ENCODE results near the gene PRKCE.

The PRKCE gene

DNA sequence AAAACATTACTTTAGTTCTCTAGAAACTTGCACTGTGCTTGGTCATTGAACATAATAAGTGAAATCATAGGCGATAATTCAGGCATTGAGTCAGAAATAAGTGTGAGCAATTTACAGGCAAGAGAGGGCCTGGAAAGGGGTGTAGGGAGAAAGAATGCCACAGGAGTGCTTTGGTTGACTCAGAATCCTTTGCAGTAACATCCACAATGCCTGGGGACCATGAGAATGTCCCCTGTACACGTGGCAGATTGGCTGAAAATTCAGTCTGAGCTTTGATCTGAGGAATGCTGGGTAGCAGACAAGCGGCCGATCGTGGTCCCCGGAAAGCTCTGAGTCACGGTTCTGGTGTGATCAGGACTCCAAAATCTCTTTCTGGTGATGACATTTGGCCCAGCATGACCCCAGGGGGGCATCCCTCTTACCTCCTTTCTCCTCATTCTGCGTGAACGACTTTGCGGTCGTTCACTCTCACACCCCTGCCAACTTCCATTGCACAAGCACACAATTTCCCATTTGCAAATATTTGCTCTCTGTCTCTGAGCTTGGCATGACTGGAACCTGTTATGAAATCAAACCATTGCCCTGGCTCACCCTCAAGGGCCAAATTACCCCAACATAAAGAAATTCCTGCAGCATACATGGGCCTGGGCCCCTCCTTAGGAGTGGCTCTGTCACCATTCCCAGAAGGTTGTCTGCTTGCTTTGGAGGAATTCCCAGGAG, 340.7 kb downstream of the PRKCE start:
- no peak for DNase-seq (ENCODE audit: low read depth)

DNA sequence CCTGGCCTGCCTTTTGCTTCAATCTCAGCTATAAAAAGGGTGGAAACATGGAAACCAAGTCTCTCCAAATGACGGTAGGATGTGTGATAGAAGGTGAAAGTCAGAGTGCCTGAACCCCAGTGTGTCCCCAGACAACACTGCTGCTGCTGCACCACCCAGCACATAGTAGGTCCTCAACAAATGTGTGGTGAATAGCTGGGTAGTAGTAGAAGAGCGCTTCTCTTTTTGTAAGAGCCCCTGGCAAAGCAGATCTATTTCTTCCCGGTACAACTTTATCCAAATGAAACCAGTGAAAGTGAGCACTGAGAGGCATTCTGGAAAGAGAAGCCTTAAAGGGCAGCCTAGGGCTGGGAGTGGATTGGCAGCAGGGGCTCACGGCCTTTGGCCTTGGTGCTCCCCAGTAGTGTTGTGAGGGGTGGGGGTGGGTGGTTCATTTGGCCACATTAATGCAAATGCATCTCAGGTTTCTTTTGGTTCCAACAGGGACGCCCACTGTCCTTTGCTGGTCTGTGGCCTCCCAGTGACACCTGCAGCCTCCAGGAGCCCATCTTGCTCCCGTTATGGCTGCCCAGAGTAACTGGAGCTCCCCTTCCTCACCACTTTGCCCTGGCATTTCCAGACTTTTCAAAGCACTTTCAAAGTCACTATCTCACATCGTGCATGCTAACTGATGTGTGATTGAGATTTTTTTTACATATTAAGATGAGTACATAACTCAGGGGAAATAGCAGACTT, 341.4 kb downstream of the PRKCE start:
- no peak for DNase-seq (ENCODE audit: low read depth)

DNA sequence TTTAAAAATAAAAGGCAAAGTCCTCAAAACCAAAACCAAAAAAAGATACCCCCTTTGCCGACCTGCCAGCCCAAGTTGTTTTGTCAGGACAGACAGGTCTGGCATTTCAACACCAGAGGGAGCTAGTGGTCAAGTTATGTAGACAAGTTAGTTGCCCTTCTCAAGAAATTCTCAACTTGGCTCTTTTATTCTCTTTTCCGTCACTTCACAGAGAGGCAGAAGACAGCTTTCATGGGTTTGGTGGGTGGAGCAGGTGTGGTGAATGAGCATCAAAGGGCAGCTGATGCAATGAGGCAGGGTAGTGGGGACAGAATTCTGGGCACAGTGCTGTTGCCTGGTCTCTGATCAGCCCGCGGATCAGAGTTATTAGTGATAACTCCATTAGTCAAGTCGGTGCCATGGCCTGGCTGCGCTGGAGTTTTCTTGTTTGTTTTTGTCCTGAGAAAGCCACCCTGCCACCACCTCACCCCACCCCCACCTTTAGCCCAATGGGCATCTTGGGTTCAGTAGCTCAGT, 342.1 kb downstream of the PRKCE start:
- peak; percentile 43 for DNase-seq (ENCODE audit: low read depth)

DNA sequence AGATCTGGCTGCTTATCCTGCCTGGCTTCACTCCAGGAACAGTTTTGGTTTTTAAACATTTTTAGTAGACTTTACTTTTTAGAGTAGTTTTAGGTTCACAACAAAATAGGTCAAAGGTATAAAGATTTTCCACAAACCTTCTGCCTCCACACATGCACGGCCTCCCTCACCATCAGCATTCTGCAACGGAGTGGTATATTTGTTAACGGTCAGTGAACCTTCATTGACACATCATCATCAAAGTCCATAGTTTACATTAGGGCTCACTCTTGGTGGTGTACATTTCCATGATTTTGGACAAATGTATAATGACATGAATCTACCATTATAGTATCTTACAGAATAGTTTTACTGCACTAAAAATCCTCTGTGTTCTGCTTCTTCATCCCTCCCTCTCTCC, 342.6 kb downstream of the PRKCE start:
- no peak for DNase-seq (ENCODE audit: low read depth)

DNA sequence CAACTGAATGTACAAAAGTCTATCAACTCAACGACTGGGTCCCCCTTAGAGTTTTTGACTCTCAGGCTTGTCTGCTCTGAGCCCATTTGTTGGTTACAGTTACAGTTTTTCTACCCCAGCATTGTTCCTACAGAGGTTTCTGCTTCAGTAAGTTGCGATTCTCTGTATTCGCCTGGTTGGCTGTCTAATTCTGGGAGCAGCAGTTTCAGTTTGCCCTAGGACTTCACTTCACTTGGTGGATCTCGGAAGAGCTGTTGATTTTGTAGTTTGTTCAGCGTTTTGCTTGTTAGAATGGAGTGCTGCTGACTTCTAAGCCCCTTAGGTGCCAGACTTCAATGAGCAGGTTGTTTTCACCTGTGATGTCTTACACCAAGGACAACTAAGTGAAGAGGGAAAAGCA, 349.2 kb downstream of the PRKCE start:
- DNase-seq (ENCODE audit: low read depth): no peak

DNA sequence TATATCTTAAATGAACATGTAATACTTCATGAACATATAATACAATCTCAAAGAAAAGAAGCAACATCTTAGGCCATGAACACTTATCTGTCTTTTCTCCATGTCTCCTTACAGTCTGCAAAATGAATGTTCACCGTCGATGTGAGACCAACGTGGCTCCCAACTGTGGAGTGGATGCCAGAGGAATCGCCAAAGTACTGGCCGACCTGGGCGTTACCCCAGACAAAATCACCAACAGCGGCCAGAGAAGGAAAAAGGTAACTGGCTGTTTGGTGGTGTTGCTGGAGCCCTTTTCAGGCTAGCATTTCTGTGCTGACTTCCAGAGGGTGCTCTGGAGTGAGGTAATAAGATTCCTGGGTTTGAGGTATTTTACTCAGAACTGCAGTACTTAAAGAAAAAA, 349.8 kb downstream of the PRKCE start:
- no peak for DNase-seq (ENCODE audit: low read depth)

DNA sequence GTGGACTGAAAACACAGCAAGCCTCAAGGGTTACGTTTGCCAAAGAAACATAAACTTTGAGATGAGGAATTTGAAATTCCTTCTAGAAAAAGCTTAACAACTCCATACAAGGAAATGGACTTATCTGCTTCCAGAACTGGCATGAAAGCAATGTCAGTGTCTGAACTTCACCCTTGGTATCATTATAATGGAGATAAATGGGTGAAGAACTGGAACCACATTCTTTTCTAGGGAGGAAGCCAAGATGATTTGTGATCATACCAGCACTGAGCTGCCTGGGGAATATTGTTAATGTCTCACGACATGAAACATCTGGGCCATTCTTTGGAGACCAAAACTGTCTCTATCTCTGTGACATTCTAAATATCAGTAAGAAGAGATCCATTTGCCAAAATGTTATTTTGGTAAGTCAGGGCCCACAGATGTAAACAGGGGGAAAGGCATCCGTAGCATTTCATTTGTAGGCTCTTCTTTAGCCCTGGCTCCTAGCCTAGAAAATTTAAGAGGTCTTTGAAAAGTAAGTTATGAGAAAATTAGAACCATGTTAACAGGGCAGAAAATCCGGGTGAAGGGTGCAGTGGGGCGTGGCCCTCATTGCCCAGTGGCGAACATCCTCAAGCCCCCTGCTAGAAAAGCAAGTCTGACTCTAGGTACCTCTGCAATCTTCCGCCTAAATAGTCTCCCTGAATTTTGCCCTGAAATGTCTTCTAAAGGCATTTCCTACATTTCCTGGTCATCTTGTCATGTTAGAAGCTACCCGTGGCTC, 350.4 kb downstream of the PRKCE start:
- no peak for DNase-seq (ENCODE audit: low read depth)

DNA sequence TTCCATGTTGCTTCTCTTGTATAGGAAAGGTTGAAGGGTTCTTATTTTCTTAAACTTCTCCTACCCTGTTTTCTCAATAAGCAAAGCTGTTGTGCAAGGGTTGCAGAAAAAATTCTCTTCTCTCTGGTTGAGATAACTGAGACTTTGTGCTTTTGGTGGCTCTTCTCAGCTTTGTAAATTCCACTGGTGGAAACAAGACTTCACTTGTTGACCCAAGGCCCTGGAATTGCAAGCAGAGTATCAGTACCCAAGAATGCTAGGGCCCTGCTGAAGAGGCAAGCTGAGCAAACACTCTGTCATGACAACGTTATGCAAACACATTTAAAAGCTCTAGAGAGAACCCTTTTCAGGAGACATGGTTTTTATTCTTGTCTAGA, 351.0 kb downstream of the PRKCE start:
- DNase-seq (ENCODE audit: low read depth): no peak

DNA sequence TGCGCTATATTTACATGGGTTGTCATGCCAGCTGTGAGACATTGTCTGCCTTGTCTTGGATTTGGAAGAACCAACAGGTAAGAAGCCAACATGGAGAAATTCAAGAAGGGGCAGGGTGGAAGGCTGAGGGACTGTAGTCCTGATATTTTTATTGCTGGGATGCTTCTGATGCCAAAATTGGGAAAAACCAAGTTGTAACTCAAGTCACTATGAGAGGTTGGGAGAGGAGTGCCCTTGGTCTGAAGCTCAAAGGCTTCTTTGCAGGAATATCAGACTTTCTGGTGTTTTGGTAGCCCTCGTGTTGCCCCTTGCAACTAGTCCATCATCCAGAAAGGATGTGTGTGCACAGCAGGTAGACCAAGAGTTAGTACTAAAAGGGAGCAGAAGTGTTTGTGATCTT, 351.5 kb downstream of the PRKCE start:
- no peak for DNase-seq (ENCODE audit: low read depth)

DNA sequence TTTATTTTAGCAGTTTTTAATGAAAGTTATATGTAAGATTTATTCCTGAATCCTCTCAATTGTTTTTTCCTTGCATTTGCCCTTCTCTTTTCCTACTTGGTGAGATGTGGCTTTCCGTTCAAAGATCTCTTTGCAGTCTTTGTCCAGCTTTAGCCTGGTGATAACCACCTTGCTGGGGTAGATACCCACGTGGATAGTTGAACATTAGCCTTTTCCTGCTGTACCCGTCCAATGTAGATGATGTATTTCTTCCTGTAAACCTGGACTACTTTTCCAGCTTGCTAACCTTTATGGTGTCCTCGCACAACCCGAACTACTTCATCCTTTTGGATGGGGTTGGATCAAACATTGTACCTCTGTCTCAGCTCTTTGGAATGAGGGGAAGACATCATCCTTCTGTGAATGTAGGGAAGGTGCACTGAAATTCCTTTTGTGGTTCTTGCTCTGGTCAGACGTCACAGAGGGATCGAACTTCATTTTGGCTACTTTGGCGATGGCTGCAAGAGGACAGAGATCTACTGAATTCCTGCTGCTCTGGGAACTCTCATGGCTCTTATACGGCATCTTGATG, 352.5 kb downstream of the PRKCE start:
- no peak for DNase-seq (ENCODE audit: low read depth)

DNA sequence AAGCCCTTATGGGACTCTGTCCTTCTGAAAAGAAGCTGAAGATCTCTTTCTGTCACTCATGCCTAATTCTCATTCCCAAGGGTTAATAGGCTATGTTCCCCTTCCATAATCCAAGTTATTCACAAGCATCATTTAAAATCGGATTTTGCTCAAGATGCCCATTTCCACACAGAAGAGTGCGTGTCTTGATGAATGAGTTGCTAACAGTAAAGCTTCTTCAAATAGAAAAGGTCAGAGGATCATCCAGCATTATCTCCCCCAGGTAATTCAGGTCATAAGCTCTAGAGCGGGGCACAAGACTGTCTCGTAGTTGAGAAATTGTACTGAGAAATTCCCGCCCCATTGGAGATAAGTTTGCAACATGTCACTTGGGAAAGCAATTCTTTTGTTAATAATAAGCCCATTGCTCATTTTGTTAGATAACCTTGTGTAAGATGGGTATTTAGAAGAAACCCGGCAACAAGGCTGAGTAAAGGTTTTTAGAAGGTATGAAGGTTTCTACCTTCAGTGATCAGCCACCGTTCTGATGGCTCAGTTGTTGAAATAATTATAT, 355.1 kb downstream of the PRKCE start:
- DNase-seq (ENCODE audit: low read depth): no peak

DNA sequence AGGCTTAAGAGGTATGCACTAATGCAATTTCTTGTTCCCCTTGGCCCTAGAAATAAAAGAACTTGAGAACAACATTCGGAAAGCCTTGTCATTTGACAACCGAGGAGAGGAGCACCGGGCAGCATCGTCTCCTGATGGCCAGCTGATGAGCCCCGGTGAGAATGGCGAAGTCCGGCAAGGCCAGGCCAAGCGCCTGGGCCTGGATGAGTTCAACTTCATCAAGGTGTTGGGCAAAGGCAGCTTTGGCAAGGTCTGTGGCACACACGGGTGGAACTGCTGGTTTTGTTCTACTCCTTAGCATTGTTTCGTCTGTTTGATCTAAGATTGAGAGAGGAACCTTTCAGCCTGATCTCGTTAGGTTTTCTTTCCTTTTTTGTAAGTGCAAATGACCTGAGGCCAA, 355.9 kb downstream of the PRKCE start:
- DNase-seq (ENCODE audit: low read depth): no peak

DNA sequence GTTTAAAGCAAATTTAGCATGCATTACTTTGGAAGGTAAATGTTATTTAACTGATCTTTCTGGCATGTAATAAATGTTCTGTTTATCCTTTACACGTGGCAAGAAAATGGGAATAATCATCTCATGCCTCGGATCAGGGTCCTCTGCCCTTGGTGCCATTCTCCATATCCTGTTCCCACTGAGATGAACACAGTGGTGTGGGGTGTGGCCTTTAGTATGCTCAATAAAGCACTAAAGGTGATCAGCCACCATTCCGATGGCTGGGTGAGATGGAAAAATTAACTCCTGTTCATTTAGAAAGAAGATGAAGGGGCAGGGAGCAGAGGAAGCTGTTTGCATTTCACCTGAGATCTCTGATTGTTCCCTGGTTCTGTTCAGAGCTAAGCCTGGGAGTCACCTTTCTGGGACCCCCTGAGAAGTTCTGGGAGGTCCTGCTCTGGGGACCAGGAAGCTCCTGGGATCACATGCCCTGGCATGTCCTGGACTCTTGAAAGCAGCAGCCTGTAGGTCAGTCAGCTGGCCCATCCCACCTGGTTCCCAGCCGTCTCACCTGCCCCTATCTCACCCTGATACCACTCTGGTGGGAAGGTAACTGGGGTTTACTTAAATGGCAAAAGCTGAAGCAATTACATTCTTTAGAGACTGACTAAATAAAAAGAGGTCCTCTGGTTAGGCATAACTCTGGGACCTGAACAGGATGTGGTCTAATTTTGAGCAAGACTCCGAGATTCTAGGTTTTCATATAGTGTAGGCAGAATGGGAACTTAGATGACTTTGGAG, 356.8 kb downstream of the PRKCE start:
- DNase-seq (ENCODE audit: low read depth): no peak

DNA sequence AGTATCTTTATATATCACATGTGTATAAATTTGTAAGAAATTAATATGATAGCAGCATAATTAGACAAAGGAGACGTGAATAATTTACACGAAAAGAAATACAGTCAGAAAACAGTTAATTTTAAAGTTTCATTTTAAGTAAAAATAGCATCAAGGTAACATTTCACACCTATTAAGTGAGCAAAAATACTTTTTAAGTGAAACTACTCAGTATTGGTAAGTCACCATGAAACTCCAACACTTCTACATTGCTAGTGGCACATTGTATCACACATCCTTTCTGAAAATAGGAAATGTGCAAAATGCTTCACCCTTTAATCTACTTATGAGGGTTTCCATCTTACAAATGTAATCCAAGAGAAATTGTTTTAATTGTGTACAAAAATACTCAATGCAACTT, 357.8 kb downstream of the PRKCE start:
- no peak for DNase-seq (ENCODE audit: low read depth)

DNA sequence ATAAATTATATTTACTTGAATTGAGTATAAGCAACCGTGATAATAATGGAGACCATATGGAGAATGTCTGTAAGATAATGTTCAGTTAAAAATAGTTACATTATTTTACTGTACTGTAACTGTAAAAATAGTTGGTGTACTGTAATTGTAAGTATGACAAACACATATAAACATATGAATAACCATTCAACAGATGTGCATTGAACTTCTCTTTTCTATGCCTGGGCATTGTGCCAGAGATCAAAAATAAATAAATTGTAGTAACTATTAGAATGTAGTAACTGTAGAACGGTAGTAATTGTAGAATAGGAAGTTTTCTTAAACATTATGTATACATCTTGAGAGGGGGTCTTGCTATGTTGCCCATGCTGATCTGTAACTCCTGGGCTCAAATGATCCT, 358.3 kb downstream of the PRKCE start:
- no peak for DNase-seq (ENCODE audit: low read depth)

DNA sequence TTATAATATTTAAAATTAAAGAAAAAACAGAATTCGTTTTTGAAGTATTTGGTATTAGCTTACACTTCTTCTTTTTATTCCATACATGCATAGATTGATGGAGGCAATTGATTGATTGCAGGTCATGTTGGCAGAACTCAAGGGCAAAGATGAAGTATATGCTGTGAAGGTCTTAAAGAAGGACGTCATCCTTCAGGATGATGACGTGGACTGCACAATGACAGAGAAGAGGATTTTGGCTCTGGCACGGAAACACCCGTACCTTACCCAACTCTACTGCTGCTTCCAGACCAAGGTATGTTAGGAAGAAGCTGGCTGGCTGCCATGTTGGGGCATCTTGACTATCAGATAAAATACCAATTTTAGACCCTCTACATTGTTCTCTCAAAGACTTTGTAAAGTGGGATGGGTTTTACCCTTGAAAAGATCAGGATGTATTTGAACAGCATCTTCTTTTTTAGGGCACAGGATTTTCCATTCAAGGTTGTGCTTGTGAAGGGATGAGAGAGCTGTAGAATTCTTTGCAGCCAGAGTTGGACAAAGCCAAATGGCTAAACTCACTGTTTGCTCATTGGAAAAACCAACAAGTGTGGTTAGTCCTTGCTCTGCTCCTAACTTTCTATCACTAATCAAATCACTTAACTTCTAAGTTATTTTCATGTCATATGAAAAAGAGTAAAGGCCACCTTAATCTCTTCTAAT, 358.9 kb downstream of the PRKCE start:
- DNase-seq (ENCODE audit: low read depth): no peak

DNA sequence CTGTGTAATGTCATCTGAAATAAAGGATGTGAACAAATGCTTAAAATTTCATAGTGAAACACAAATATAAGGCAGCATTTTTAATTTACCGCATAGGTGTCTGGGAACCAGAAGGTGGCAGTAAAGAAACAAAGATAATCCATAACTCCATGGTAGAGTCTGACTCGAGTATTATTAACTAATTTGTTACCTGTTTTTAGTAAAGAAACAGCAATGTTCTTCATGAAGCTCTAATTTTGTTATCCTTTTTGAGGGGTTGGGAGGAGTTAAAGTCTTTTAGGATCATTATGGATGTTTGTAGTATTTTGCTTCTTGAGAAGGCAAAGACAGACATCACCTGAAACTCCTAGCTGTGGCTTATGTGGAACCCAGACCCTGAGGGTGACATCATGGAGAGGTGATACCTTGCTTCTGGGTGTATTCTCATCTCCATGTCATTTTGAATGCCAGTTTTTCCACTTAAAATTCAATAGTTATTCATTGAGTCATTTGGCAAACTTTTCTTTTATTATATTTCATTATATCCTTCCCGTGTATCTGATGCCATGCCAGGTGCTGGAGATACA, 359.5 kb downstream of the PRKCE start:
- no peak for DNase-seq (ENCODE audit: low read depth)

DNA sequence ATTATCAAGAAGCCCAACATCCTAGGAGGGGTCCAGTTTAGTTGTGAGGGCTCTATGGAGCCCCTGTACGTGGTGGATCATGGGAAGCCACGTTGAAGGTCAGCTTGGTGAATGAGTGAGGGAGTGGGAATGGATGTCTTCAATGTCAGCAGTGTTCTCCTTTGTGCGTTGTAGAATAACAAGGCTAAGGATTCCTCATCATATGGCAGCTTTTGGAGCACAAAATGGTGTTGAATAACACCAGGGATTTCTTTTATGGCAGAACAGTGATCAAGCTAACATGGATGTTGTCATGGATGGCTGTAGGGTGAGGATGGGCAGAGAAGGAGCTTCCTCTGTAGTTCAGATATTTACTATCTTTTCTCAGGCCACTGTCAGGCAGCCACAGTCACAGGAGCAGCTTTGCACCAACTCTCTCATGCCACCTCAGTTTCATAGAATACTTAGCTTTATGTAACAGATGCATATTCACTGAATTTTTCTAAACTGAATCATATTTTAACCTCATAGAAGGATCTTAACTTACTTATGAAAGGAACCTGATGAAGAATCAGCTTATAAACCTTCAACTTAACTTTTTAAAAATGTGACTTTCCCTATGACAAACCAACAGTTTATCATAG, 361.3 kb downstream of the PRKCE start:
- no peak for DNase-seq (ENCODE audit: low read depth)

DNA sequence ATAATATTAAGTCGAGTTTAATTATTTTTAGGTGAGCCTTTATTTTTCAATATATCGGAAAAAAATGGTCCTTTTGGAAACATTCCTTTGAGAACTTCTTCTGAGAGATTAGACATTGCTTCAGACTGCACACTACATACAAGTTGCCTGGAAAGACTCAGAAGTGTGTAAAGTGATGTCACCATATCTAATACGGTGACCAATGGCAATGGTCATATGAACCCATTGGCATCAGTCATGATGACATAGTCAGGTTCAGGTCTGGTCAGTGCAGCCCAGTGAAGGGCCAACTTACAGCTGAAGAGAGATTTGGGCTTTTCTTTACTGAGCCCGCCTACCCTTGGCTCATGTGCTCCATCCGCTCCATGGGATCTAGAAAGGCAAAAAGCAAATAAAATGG, 362.3 kb downstream of the PRKCE start:
- no peak for DNase-seq (ENCODE audit: low read depth)

All from stimulated activated CD4-positive, alpha-beta T cell treated with anti-CD3 and anti-CD28 coated beads, Interleukin-2, amount 100 ng/mL, for 4 hours (primary cell).